Ovary (tissue), 3 donors: ENCODE measurements around the gene NEAT1.

Source experiments
- EP300 ChIP-seq: sonication (generic); formaldehyde crosslinking; IDR thresholded peaks from one replicate; pipeline ENCODE4 v1.6.1; 2017; ENCODE audit warnings: antibody characterized with exemption
- POLR2A ChIP-seq: fragments of 450-650 bp; IDR thresholded peaks from one replicate; pipeline ENCODE4 v1.6.1; 2017; ENCODE audit warnings: antibody characterized with exemption, mild to moderate bottlenecking, moderate library complexity
- TF ChIP-seq, protein P1 (sequence below), 3 donors: fragments of 450-650 bp in 2 of 3; fragments of 200-600 bp in 1 of 3; IDR thresholded peaks; one replicate each; pipeline versions ENCODE4 v1.5.1 to v1.8.0; 2016 to 2022; ENCODE audit warnings: antibody characterized with exemption in 3 of 3, mild to moderate bottlenecking in 1 of 3
- donor health status: DM: no; HTN: no; CAD: no.

DNA sequence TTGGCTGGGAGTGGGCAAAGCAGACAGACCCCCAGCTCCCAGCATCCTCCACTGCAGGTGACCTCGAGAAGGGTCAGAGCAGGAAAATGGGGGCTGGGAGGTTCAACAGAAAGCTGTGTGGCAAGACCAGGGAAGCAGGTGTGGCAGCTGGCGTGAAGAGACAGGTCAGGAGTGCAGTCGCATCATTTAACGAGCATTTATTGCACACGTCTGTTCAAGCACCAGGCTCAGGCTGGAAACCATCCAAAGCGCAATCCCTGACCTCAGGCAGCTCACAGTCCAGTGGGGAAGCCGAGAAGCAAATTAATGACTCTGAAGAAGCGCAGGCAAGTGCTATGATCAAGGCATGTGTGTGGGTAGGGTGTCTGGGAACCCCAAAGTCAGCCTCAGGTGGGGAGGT, 47.6 kb upstream of the NEAT1 start:
- TF ChIP-seq POLR2A: no peak
- TF ChIP-seq, protein P1, sequence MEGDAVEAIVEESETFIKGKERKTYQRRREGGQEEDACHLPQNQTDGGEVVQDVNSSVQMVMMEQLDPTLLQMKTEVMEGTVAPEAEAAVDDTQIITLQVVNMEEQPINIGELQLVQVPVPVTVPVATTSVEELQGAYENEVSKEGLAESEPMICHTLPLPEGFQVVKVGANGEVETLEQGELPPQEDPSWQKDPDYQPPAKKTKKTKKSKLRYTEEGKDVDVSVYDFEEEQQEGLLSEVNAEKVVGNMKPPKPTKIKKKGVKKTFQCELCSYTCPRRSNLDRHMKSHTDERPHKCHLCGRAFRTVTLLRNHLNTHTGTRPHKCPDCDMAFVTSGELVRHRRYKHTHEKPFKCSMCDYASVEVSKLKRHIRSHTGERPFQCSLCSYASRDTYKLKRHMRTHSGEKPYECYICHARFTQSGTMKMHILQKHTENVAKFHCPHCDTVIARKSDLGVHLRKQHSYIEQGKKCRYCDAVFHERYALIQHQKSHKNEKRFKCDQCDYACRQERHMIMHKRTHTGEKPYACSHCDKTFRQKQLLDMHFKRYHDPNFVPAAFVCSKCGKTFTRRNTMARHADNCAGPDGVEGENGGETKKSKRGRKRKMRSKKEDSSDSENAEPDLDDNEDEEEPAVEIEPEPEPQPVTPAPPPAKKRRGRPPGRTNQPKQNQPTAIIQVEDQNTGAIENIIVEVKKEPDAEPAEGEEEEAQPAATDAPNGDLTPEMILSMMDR (IDR thresholded peaks at IDR 0.05): no peak
- no peak for TF ChIP-seq EP300
